Hepatocyte (in vitro differentiated cells): ENCODE results near the gene SAT2. TPM values are rescaled to one million over a fixed set of nuclear protein-coding genes. Genes with fewer than 3 reads are reported as not detected.

Experiments used
- DNase-seq: peaks from one replicate; pipeline ENCODE4 v3.0.0-alpha.2; 2016; ENCODE audit warnings: low spot score
- H2AFZ ChIP-seq: fragments of 200-600 bp; sonication (generic); 2 replicates; pipeline ENCODE4 v1.6.0; 2016; ENCODE audit warnings: antibody characterized with exemption, mild to moderate bottlenecking
- H3K27ac ChIP-seq: fragments of 200-600 bp; sonication (generic); 2 replicates; pipeline ENCODE4 v1.5.1; 2016; ENCODE audit warnings: mild to moderate bottlenecking
- H3K27me3 ChIP-seq: fragments of 200-600 bp; sonication (generic); 2 replicates; pipeline ENCODE4 v1.6.1; 2016
- H3K36me3 ChIP-seq: fragments of 200-600 bp; sonication (generic); replicated peaks from 2 replicates; pipeline ENCODE4 v1.5.1; 2016; ENCODE audit warnings: low read depth; ENCODE audit not compliant: insufficient read depth
- H3K4me1 ChIP-seq: fragments of 200-600 bp; sonication (generic); 2 replicates; pipeline ENCODE4 v1.5.1; 2016; ENCODE audit warnings: mild to moderate bottlenecking, moderate library complexity; ENCODE audit not compliant: insufficient read depth
- H3K4me2 ChIP-seq: fragments of 200-600 bp; sonication (generic); 2 replicates; pipeline ENCODE4 v1.6.0; 2016
- H3K4me3 ChIP-seq: fragments of 200-600 bp; sonication (generic); 2 replicates; pipeline ENCODE4 v1.5.1; 2016; ENCODE audit warnings: mild to moderate bottlenecking
- H3K79me2 ChIP-seq: fragments of 200-600 bp; sonication (generic); 2 replicates; pipeline ENCODE4 v1.6.0; 2017; ENCODE audit warnings: mild to moderate bottlenecking
- H3K9me2 ChIP-seq: fragments of 200-600 bp; sonication (generic); replicated peaks from 2 replicates; pipeline ENCODE4 v1.6.0; 2017; ENCODE audit warnings: mild to moderate bottlenecking; ENCODE audit not compliant: insufficient read depth
- H3K9me3 ChIP-seq: fragments of 200-600 bp; sonication (generic); 2 replicates; pipeline ENCODE4 v1.5.1; 2016; ENCODE audit warnings: low read depth, mild to moderate bottlenecking
- H4K20me1 ChIP-seq: fragments of 200-600 bp; sonication (generic); 2 replicates; pipeline ENCODE4 v1.6.0; 2016; ENCODE audit warnings: mild to moderate bottlenecking; ENCODE audit not compliant: insufficient read depth, poor library complexity, severe bottlenecking
- CTCF ChIP-seq: fragments of 200-600 bp; sonication (generic); IDR thresholded peaks from 2 replicates; pipeline ENCODE4 v1.5.1; 2016; ENCODE audit warnings: antibody characterized with exemption, mild to moderate bottlenecking; ENCODE audit not compliant: poor library complexity
- EZH2 ChIP-seq: fragments of 200-600 bp; sonication (generic); IDR thresholded peaks from 2 replicates; pipeline ENCODE4 v1.6.1; 2016; ENCODE audit warnings: antibody characterized with exemption, mild to moderate bottlenecking, borderline replicate concordance
- EZH2phosphoT487 ChIP-seq: fragments of 200-600 bp; sonication (generic); IDR thresholded peaks from one replicate; pipeline ENCODE4 v1.6.1; 2018; ENCODE audit warnings: antibody characterized with exemption, mild to moderate bottlenecking, low read depth, moderate library complexity; ENCODE audit not compliant: unreplicated experiment, severe bottlenecking
- WGBS: methylation state at CpG from one replicate; pipeline ENCODE4 v1.1.6; 2016; ENCODE audit warnings: low lambda C conversion rate; ENCODE audit errors: missing lambda C conversion rate; 5-methylcytosine and 5-hydroxymethylcytosine counted together
- polyA plus RNA-seq: library from polyadenylated mRNA; unstranded; fragments of >200 nt; fragmentation: Nextera tagmentation; extraction: Ambion mirVana; gene quantifications from 2 replicates; pipeline ENCODE4 v1.2.1, GENCODE V29; 2016
- total RNA-seq: library from RNA; depleted of rRNA; stranded (reverse); fragments of >200 nt; gene quantifications from 2 replicates; pipeline ENCODE4 v1.2.3, GENCODE V29; 2014

Gene SAT2
- total and polyA plus RNA-seq, 2 experiments from 2014 or later, result 130 to 138 TPM

GRCh38 chr17:7632492-7632894, 4.9 kb upstream of the SAT2 start:
- no peaks in the 10 kb centered on the region for H3K36me3 ChIP-seq
- 44% methylated on average over 6 of the region's 6 CpGs for WGBS
- no peaks in the 10 kb centered on the region for H3K27me3 ChIP-seq
- H3K9me3 ChIP-seq, result no peaks in the 10 kb centered on the region
- no peaks in the 10 kb centered on the region for H4K20me1 ChIP-seq
- H2AFZ ChIP-seq, result no peak overlapping the region
- peaks cover 7% of the 10 kb centered on the region for H3K4me1 ChIP-seq
- no peaks in the 10 kb centered on the region for H3K79me2 ChIP-seq
- no peak overlapping the region for H3K27ac ChIP-seq
- no peak for DNase-seq
- TF ChIP-seq EZH2 (no peak), CTCF (peak; percentile 34), EZH2phosphoT487 (no peak)
- no peak overlapping the region for H3K4me2 ChIP-seq
- no peak overlapping the region for H3K4me3 ChIP-seq
- H3K9me2 ChIP-seq, result no peaks in the 10 kb centered on the region

DNA sequence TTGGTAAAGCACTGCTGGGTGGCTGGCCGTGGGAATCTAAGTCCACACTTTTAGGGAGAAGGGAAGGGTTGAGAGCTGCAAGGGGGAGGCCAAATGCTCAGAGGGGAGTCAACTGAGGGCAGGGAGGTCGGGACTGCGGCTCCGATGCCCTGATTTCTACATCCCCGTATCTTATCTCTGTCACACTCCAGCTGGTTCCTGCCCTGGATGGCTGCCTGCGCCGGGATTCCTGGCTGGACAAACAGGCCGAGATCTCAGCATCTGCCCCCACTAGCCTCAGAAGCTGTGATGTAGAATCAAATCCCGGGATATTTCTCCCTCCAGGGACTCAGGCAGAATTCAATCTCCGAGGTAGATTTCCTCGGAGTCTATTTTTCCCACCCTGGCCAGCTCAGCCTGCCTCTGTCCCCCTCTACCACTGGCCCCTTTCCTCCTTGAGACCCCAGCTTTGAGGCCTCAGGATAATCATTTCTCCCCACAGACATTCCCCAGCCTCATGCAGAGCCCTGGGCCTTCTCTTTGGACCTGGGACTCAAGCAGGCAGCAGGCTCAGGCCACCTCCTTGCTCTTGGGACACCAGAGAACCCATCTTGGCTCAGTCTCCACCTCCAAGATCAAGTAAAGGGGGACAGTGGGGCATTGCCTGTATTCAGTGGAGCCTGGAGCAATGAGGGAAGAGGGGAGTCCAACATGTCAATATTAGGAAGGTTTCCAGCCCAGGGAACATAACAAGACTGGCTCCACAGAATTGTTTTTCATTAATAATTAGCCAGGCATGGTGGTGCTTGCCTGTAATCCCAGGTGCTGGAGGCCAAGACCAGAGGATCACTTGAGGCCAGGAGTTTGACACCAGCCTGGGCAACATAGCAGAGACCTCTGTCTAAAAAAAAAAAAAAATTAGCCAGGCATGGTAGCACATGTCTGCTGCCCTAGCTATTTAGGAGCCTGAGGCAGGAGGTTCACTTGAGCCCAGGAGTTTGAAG, 4.1 kb upstream of the SAT2 start:
- Histone ChIP-seq H3K27me3 (no peaks in the 10 kb centered on the region), H3K79me2 (peaks cover 6% of the 10 kb centered on the region), H3K9me2 (no peaks in the 10 kb centered on the region), H2AFZ (no peak overlapping the region), H4K20me1 (no peaks in the 10 kb centered on the region), H3K9me3 (no peaks in the 10 kb centered on the region), H3K36me3 (no peaks in the 10 kb centered on the region), H3K4me3 (no peak overlapping the region), H3K27ac (no peak overlapping the region), H3K4me2 (no peak overlapping the region), H3K4me1 (peaks cover 8% of the 10 kb centered on the region)
- WGBS, result 62% methylated on average over 11 of the region's 11 CpGs
- DNase-seq, result no peak
- TF ChIP-seq EZH2, result no peak
- TF ChIP-seq CTCF, result no peak
- no peak for TF ChIP-seq EZH2phosphoT487

- 62% methylated on average over 13 of the region's 13 CpGs for WGBS
- peaks cover 19% of the 10 kb centered on the region for H3K4me1 ChIP-seq
These were observed 2.4 kb upstream of the SAT2 start, which contains the start of gene SHBG for GRCh38 chr17:7629939-7630571. Gene SHBG, plus strand, starts transcription at chr17:7630135. Its CDS starts 38 bp downstream, at chr17:7630173.

More at GRCh38 chr17:7629939-7630571, 2.4 kb upstream of the SAT2 start, which contains the start of gene SHBG:
- H3K4me3 ChIP-seq, result no peak within 1 kb of the TSS
- no peak within 1 kb of the TSS for H2AFZ ChIP-seq
- no peaks in the 10 kb centered on the region for H3K9me3 ChIP-seq
- TF ChIP-seq EZH2 (no peak), CTCF (no peak), EZH2phosphoT487 (no peak)
- H3K79me2 ChIP-seq, result peaks cover 22% of the 10 kb centered on the region
- H4K20me1 ChIP-seq, result no peaks in the 10 kb centered on the region
- H3K9me2 ChIP-seq, result no peaks in the 10 kb centered on the region
- peak within 1 kb of the TSS; percentile 46 for H3K27ac ChIP-seq
- H3K36me3 ChIP-seq, result no peaks in the 10 kb centered on the region
- H3K4me2 ChIP-seq, result no peak within 1 kb of the TSS
- H3K27me3 ChIP-seq, result no peaks in the 10 kb centered on the region
- DNase-seq, result peak; percentile 50
